ENCODE data around the gene PLCG2.

DNA sequence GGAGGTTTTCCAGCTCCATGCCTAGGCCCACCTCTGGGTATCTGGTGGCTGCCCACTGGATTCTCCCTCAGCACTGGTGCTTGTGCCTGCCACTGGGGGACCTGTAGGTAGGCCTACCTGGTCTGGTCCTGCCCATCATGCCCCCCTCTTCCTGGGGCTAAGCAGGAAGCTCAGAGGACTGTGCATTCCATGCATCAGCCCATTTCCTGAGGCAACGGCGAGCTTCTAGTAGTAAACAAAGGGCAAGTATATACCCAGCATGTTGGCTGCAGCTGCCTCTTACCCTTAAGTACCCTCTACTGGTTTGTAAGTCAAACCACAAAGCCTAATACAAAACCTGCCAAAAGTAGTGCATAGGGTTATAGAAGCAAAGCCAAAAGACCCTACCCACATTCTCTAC is 194.6 kb downstream of the PLCG2 start:
- TF ChIP-seq, protein P1, sequence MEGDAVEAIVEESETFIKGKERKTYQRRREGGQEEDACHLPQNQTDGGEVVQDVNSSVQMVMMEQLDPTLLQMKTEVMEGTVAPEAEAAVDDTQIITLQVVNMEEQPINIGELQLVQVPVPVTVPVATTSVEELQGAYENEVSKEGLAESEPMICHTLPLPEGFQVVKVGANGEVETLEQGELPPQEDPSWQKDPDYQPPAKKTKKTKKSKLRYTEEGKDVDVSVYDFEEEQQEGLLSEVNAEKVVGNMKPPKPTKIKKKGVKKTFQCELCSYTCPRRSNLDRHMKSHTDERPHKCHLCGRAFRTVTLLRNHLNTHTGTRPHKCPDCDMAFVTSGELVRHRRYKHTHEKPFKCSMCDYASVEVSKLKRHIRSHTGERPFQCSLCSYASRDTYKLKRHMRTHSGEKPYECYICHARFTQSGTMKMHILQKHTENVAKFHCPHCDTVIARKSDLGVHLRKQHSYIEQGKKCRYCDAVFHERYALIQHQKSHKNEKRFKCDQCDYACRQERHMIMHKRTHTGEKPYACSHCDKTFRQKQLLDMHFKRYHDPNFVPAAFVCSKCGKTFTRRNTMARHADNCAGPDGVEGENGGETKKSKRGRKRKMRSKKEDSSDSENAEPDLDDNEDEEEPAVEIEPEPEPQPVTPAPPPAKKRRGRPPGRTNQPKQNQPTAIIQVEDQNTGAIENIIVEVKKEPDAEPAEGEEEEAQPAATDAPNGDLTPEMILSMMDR (IDR thresholded peaks at IDR 0.05; ENCODE audit: borderline replicate concordance, extremely low read depth, low read length, poor library complexity, severe bottlenecking), result no peak
- no peak for TF ChIP-seq EZH2 (IDR thresholded peaks at IDR 0.05; ENCODE audit: borderline replicate concordance, low read depth, low read length, severe bottlenecking)

Data from DND-41 (cell line).